T-helper 17 cell (primary cell): ENCODE data around the gene KRTAP12-1. TPM values are rescaled to one million over a fixed set of nuclear protein-coding genes. Genes with fewer than 3 reads are reported as not detected.
"Not testable (repeated sequence)": the region's sequence is repeated elsewhere in the genome, so short reads cannot be mapped to it uniquely, and the experiment has no call there.

ENCODE experiments used
- ATAC-seq: fragments of 150-1000 bp; cut with Tn5 transposase; 2 replicates; pipeline ENCODE4 v1.10.0; 2021; ENCODE audit warnings: mild to moderate bottlenecking, moderate library complexity
- DNase-seq, 3 donors: peaks; one replicate each; pipeline versions ENCODE4 v3.0.0 to v3.0.0-alpha.2; 2020 to 2021
- H3K9me3 ChIP-seq: one replicate; pipeline ENCODE4 v1.7.0; 2013; ENCODE audit warnings: low read length, mild to moderate bottlenecking; ENCODE audit not compliant: control insufficient read depth, poor library complexity, severe bottlenecking
- H3K27ac Mint-ChIP-seq: one replicate; pipeline ENCODE4 v1.8.0; 2022; ENCODE audit warnings: mild to moderate bottlenecking, moderate library complexity, mixed read lengths
- H3K27me3 Mint-ChIP-seq: one replicate; pipeline ENCODE4 v1.8.0; 2022; ENCODE audit warnings: mixed read lengths
- H3K36me3 Mint-ChIP-seq: one replicate; pipeline ENCODE4 v1.8.0; 2022; ENCODE audit warnings: low read depth, mixed read lengths
- H3K4me1 Mint-ChIP-seq: one replicate; pipeline ENCODE4 v1.8.0; 2022; ENCODE audit warnings: mild to moderate bottlenecking, mixed read lengths
- H3K4me3 Mint-ChIP-seq: one replicate; pipeline ENCODE4 v1.8.0; 2022; ENCODE audit warnings: mild to moderate bottlenecking, moderate library complexity, mixed read lengths
- total RNA-seq, 4 donors: library from RNA in 2 of 4; stranded (reverse) in 2 of 4; gene quantifications; one replicate each; pipeline ENCODE4 v1.2.3 and lab custom pipeline; 2022 to 2026

The KRTAP12-1 gene
- total RNA-seq, 2 donors from 2014 or later, result not detected

GRCh38 chr21:44686843-44687561 lies 5.0 kb upstream of the KRTAP12-1 start:
- no peaks in the 10 kb centered on the region for H3K9me3 ChIP-seq
- H3K36me3 Mint-ChIP-seq, result peaks cover 7% of the 10 kb centered on the region
- peak overlapping the region; percentile 51 for H3K27ac Mint-ChIP-seq
- DNase-seq (no peak), ATAC-seq (no peak)
- H3K4me3 Mint-ChIP-seq, result no peak overlapping the region
- H3K4me1 Mint-ChIP-seq, result peaks cover 17% of the 10 kb centered on the region
- peaks cover 38% of the 10 kb centered on the region for H3K27me3 Mint-ChIP-seq

DNA sequence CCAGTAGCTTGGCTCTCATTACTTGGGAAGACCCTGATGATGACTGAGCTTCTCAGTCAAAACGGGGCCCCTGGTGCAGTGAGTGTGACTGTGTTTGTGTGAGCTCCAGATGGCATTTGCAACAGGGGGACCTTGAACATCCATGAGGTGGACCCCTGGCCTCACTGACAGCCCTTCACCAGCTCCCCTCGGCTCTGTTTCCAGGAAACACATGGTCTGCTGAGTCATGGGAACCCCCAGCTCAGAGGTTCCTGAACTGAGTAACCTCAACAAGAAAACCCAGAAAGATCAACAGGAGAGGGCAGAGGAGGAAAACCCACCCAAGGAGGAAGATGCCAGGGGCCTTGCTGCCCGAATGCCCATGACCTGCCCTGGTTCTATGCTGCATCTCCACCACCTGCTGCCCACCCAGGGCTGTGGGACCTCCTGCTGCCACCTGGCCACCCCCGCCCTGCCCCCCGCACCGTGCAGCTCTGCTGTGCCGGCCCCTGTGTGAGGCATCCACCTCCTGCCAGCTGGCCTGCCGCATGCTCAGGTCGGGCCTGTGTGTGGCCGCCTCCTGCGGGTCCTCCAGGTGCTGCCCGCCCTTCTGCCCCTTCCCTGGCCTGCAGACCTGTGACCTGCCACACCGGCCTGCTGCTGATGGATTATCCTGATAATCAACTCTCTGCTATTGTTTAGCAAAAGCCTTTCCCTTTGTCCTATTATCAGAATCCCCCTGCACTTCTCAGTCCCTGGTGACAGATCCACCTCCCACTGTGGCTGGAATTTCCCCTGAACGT lies 4.2 kb upstream of the KRTAP12-1 start:
- Mint-ChIP-seq H3K27ac (peak overlapping the region; percentile 51), H3K4me1 (peaks cover 14% of the 10 kb centered on the region), H3K27me3 (peaks cover 43% of the 10 kb centered on the region)

DNA sequence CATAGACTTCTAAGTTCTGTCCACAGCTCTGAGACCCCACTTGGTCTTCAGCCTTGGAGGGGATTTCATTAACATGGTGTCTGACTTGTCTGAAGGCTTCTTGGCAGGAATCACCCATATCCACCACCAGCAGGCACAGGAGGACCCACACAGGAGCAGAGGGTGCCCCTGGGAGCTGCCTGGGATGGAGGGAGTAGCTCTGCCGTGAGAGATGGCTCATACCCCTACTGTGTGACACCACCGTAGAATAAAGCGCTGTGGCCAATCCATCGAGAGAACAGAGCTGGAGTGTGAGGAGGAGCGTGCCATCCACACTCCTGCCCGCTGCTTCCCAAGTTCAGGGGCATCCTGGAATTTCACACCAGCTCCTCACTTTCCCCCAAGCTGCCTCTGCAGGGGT lies 3.1 kb upstream of the KRTAP12-1 start:
- not testable (repeated sequence) for H3K9me3 ChIP-seq, H3K4me3 Mint-ChIP-seq, ATAC-seq, H3K27ac Mint-ChIP-seq, H3K36me3 Mint-ChIP-seq, DNase-seq
- Mint-ChIP-seq H3K4me1 (peaks cover 14% of the 10 kb centered on the region), H3K27me3 (peaks cover 50% of the 10 kb centered on the region)

More for the DNA sequence above, 4.2 kb upstream of the KRTAP12-1 start:
- H3K9me3 ChIP-seq, result no peaks in the 10 kb centered on the region
- DNase-seq (no peak), ATAC-seq (no peak)
- H3K4me3 Mint-ChIP-seq, result no peak overlapping the region
- H3K36me3 Mint-ChIP-seq, result peaks cover 7% of the 10 kb centered on the region

- Mint-ChIP-seq H3K4me1 (peaks cover 14% of the 10 kb centered on the region), H3K27ac (no peak overlapping the region), H3K27me3 (peaks cover 48% of the 10 kb centered on the region), H3K36me3 (peaks cover 7% of the 10 kb centered on the region), H3K4me3 (no peak overlapping the region)
- H3K9me3 ChIP-seq, result no peaks in the 10 kb centered on the region
- DNase-seq, result no peak
- no peak for ATAC-seq
Measured at GRCh38 chr21:44684483-44684882, 2.5 kb upstream of the KRTAP12-1 start.

DNA sequence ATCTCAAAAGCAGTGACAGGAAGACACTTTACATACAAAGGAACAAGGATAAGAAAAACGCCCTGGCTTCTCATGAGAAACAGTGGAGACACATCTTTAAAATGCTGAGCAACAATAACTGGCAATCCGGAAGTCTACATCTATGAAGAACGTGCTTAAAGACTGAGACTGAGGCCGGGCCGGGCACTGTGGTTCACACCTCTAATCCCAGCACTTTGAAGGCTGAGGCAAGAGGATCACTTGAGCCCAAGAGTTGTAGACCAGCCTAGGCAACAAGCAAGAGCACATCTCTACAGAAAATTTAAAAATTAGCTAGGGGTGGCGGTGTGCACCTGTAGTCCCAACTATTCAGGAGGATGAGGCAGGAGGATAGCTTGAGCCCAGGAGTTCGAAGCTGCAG lies 2.1 kb upstream of the KRTAP12-1 start:
- ATAC-seq (no peak), DNase-seq (no peak)
- Mint-ChIP-seq H3K4me3 (no peak overlapping the region), H3K4me1 (peaks cover 14% of the 10 kb centered on the region), H3K36me3 (peaks cover 7% of the 10 kb centered on the region), H3K27me3 (peaks cover 48% of the 10 kb centered on the region), H3K27ac (no peak overlapping the region)
- H3K9me3 ChIP-seq, result no peaks in the 10 kb centered on the region

GRCh38 chr21:44682580-44683151 lies 703 bp upstream of the KRTAP12-1 start:
- H3K4me1 Mint-ChIP-seq, result peaks cover 14% of the 10 kb centered on the region
- no peak overlapping the region for H3K4me3 Mint-ChIP-seq
- H3K9me3 ChIP-seq, result no peaks in the 10 kb centered on the region
- ATAC-seq, result no peak
- no peak for DNase-seq
- H3K27ac Mint-ChIP-seq, result no peak overlapping the region
- peaks cover 48% of the 10 kb centered on the region for H3K27me3 Mint-ChIP-seq
- peaks cover 7% of the 10 kb centered on the region for H3K36me3 Mint-ChIP-seq

DNA sequence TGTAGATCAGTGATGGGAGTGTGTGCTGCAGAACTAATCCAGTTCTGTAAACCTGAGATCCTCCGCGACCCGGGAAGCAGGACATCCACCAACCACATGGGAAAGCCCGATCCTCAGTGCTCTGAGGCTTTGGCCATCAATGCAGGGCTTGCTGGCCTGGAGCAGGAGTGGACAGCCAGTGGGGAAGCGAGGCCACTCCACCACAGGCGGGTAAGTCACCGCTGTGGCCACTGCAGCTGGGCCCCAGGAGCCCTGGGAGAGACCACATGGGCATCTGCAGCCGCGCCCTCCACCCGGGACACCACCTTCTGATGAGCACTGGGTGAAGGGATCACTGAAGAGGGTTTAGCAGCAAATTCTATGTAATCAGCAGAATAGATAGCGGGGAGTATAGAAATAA lies 811 bp downstream of the KRTAP12-1 start:
- Mint-ChIP-seq H3K27me3 (peaks cover 39% of the 10 kb centered on the region), H3K36me3 (peaks cover 3% of the 10 kb centered on the region), H3K4me1 (peaks cover 10% of the 10 kb centered on the region), H3K27ac (no peak overlapping the region), H3K4me3 (no peak overlapping the region)
- no peak for DNase-seq
- H3K9me3 ChIP-seq, result no peaks in the 10 kb centered on the region
- no peak for ATAC-seq

DNA sequence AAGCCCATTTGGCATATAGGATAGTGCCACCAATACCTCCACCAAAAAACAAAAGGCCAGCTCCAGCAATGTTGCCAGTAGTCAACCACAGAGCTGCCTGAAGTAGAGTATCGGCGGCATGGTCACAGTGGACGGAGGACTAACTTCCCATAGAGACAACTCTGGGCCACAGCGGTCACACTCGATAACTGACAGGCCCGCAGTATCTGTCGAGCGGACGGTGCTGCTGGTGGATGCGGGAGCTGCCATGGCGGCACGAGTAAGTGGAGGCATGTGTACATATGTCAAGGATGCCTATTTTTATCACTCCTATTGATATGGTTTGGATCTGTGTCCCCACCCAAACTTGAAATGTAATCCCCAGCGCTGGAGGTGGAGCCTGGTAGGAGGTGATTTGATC lies 4.1 kb downstream of the KRTAP12-1 start:
- no peaks in the 10 kb centered on the region for H3K9me3 ChIP-seq
- H3K27me3 Mint-ChIP-seq, result peaks cover 21% of the 10 kb centered on the region
- ATAC-seq, result no peak
- H3K4me3 Mint-ChIP-seq, result no peak overlapping the region
- no peak for DNase-seq
- H3K4me1 Mint-ChIP-seq, result peaks cover 2% of the 10 kb centered on the region
- H3K36me3 Mint-ChIP-seq, result no peaks in the 10 kb centered on the region
- H3K27ac Mint-ChIP-seq, result no peak overlapping the region

DNA sequence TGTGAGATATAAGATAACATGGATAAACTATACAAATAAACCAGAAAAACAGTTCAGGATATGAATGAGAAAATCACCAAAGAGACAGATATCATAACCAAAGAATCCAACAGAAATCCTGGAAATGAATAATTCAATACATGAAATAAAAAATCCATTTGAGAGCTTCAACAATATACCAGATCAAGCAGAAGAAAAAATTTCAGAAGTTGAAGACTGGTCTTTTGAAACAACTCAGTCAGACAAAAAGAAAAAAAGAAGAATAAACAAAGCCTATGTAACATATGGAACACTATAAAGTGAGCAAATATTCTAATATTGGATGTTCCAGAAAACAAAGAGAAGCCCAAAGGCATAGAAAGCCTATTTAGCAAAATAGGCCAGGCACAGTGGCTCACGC lies 10.1 kb downstream of the KRTAP12-1 start:
- Mint-ChIP-seq H3K4me3 (no peak overlapping the region), H3K27me3 (no peaks in the 10 kb centered on the region), H3K27ac (no peak overlapping the region), H3K4me1 (no peaks in the 10 kb centered on the region), H3K36me3 (no peaks in the 10 kb centered on the region)
- no peak for ATAC-seq
- H3K9me3 ChIP-seq, result no peaks in the 10 kb centered on the region
- DNase-seq, result no peak

- ATAC-seq (no peak), DNase-seq (no peak)
- Mint-ChIP-seq H3K27me3 (peaks cover 1% of the 10 kb centered on the region), H3K4me3 (no peak overlapping the region), H3K36me3 (no peaks in the 10 kb centered on the region), H3K4me1 (peaks cover 2% of the 10 kb centered on the region), H3K27ac (no peak overlapping the region)
- H3K9me3 ChIP-seq, result no peaks in the 10 kb centered on the region
Measured at GRCh38 chr21:44670642-44671432, 11.1 kb downstream of the KRTAP12-1 start.

- DNase-seq, result no peak
- no peak for ATAC-seq
- Mint-ChIP-seq H3K27ac (no peak overlapping the region), H3K4me3 (no peak overlapping the region), H3K27me3 (peaks cover 4% of the 10 kb centered on the region), H3K4me1 (peaks cover 3% of the 10 kb centered on the region), H3K36me3 (no peaks in the 10 kb centered on the region)
- H3K9me3 ChIP-seq, result no peaks in the 10 kb centered on the region
Measured at GRCh38 chr21:44667612-44668011, 14.4 kb downstream of the KRTAP12-1 start.

GRCh38 chr21:44666401-44667320 lies 15.3 kb downstream of the KRTAP12-1 start, which contains the start of gene KRTAP12-2:
Gene KRTAP12-2 (minus strand): TSS chr21:44666927. CDS start chr21:44666886, 41 bp downstream.
- DNase-seq, result no peak
- Mint-ChIP-seq H3K36me3 (no peaks in the 10 kb centered on the region), H3K27me3 (peaks cover 4% of the 10 kb centered on the region), H3K4me1 (peaks cover 3% of the 10 kb centered on the region), H3K4me3 (no peak within 1 kb of the TSS), H3K27ac (no peak within 1 kb of the TSS)
- no peak for ATAC-seq
- no peaks in the 10 kb centered on the region for H3K9me3 ChIP-seq
